ENCODE data around the gene TFCP2.
"Not testable (repeated sequence)": the region's sequence is repeated elsewhere in the genome, so short reads cannot be mapped to it uniquely, and the experiment has no call there.

The TFCP2 gene

GRCh38 chr12:51086933-51087332 is 86.0 kb downstream of the TFCP2 start:
- Mint-ChIP-seq H3K36me3 (no peaks in the 10 kb centered on the region), H3K27ac (no peak overlapping the region), H3K9me3 (ENCODE audit: low read depth) (no peaks in the 10 kb centered on the region), H3K27me3 (no peaks in the 10 kb centered on the region), H3K4me3 (no peak overlapping the region), H3K4me1 (ENCODE audit: low read depth) (peaks cover 20% of the 10 kb centered on the region)

- H3K27me3 Mint-ChIP-seq, result no peaks in the 10 kb centered on the region
- no peak overlapping the region for H3K4me3 Mint-ChIP-seq
These were observed 87.2 kb downstream of the TFCP2 start for GRCh38 chr12:51085757-51086156.

GRCh38 chr12:51083126-51083833 is 89.7 kb downstream of the TFCP2 start, which contains the start of gene CSRNP2:
Gene CSRNP2 (minus strand): TSS chr12:51083596. CDS start chr12:51076561, 7,035 bp downstream.
- Mint-ChIP-seq H3K36me3 (no peaks in the 10 kb centered on the region), H3K27me3 (no peaks in the 10 kb centered on the region), H3K4me3 (peak within 1 kb of the TSS; percentile 97), H3K27ac (peak within 1 kb of the TSS; percentile 93), H3K9me3 (ENCODE audit: low read depth) (no peaks in the 10 kb centered on the region), H3K4me1 (ENCODE audit: low read depth) (peaks cover 42% of the 10 kb centered on the region)

More at GRCh38 chr12:51085757-51086156, 87.2 kb downstream of the TFCP2 start:
- no peaks in the 10 kb centered on the region for H3K9me3 Mint-ChIP-seq (ENCODE audit: low read depth)
- peaks cover 29% of the 10 kb centered on the region for H3K4me1 Mint-ChIP-seq (ENCODE audit: low read depth)
- no peaks in the 10 kb centered on the region for H3K36me3 Mint-ChIP-seq
- H3K27ac Mint-ChIP-seq, result no peak overlapping the region

- Mint-ChIP-seq H3K4me3 (peak overlapping the region; percentile 97), H3K9me3 (ENCODE audit: low read depth) (no peaks in the 10 kb centered on the region), H3K36me3 (no peaks in the 10 kb centered on the region), H3K27me3 (no peaks in the 10 kb centered on the region), H3K27ac (peak overlapping the region; percentile 93), H3K4me1 (ENCODE audit: low read depth) (peaks cover 43% of the 10 kb centered on the region)
These were observed 90.3 kb downstream of the TFCP2 start for GRCh38 chr12:51082561-51083125.

- Mint-ChIP-seq H3K9me3 (ENCODE audit: low read depth) (no peaks in the 10 kb centered on the region), H3K27ac (no peak overlapping the region), H3K4me1 (ENCODE audit: low read depth) (peaks cover 49% of the 10 kb centered on the region), H3K27me3 (no peaks in the 10 kb centered on the region), H3K4me3 (peak overlapping the region; percentile 97), H3K36me3 (no peaks in the 10 kb centered on the region)
These were observed 91.5 kb downstream of the TFCP2 start for GRCh38 chr12:51081421-51081820.

DNA sequence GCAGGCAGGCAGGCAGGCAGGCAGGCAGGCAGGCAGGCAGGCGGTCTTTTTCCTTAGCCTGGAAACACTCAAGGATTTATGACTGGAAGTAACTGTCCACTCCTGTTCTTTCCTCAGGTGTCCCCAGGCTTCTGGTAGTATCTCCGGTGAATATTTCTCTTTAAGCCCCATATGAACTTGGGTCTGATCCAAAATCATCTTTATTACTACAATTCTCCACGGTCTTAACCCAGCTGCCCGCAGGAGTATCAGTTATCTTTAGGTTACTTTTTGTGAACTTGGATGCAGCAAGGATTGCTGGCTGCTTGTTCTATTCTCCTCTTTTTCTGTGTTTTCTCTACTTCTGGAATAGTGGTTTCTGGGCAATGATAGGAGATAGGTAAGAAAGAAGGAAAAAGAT is 92.8 kb downstream of the TFCP2 start:
- H3K36me3 Mint-ChIP-seq, result no peaks in the 10 kb centered on the region
- H3K27ac Mint-ChIP-seq, result no peak overlapping the region
- no peak overlapping the region for H3K4me3 Mint-ChIP-seq
- H3K9me3 Mint-ChIP-seq (ENCODE audit: low read depth), result no peaks in the 10 kb centered on the region
- no peaks in the 10 kb centered on the region for H3K27me3 Mint-ChIP-seq
- peaks cover 54% of the 10 kb centered on the region for H3K4me1 Mint-ChIP-seq (ENCODE audit: low read depth)

GRCh38 chr12:51078866-51079265 is 94.1 kb downstream of the TFCP2 start:
- H3K4me3 Mint-ChIP-seq; H3K9me3 Mint-ChIP-seq (ENCODE audit: low read depth); H3K36me3 Mint-ChIP-seq; H3K27me3 Mint-ChIP-seq; H3K27ac Mint-ChIP-seq: not testable (repeated sequence)
- peaks cover 54% of the 10 kb centered on the region for H3K4me1 Mint-ChIP-seq (ENCODE audit: low read depth)

GRCh38 chr12:51078346-51078745 is 94.6 kb downstream of the TFCP2 start:
- not testable (repeated sequence) for H3K36me3 Mint-ChIP-seq; H3K9me3 Mint-ChIP-seq (ENCODE audit: low read depth); H3K27me3 Mint-ChIP-seq; H3K4me3 Mint-ChIP-seq; H3K27ac Mint-ChIP-seq
- H3K4me1 Mint-ChIP-seq (ENCODE audit: low read depth), result peaks cover 51% of the 10 kb centered on the region

DNA sequence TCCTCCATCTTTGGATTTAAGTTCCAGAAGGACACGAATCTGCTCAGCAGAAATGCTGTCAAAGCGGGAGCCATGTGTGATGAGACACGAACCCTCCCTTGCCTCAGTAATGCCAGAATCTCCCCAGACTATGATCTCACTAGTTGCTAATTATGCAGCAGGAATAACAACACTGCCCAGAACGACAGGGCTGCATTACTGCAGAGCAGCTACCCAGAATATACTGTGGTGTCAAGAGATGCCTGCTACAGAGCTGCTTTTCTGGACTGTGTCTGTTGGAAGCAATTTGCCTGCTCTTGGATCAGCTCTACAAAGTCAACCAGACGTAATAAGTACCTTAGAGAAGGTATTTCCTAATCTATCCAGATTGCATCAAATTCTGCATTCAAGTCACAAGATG is 95.0 kb downstream of the TFCP2 start:
- peaks cover 3% of the 10 kb centered on the region for H3K36me3 Mint-ChIP-seq
- H3K4me1 Mint-ChIP-seq (ENCODE audit: low read depth), result peaks cover 50% of the 10 kb centered on the region
- no peak overlapping the region for H3K4me3 Mint-ChIP-seq
- no peaks in the 10 kb centered on the region for H3K27me3 Mint-ChIP-seq
- H3K27ac Mint-ChIP-seq, result no peak overlapping the region
- no peaks in the 10 kb centered on the region for H3K9me3 Mint-ChIP-seq (ENCODE audit: low read depth)

DNA sequence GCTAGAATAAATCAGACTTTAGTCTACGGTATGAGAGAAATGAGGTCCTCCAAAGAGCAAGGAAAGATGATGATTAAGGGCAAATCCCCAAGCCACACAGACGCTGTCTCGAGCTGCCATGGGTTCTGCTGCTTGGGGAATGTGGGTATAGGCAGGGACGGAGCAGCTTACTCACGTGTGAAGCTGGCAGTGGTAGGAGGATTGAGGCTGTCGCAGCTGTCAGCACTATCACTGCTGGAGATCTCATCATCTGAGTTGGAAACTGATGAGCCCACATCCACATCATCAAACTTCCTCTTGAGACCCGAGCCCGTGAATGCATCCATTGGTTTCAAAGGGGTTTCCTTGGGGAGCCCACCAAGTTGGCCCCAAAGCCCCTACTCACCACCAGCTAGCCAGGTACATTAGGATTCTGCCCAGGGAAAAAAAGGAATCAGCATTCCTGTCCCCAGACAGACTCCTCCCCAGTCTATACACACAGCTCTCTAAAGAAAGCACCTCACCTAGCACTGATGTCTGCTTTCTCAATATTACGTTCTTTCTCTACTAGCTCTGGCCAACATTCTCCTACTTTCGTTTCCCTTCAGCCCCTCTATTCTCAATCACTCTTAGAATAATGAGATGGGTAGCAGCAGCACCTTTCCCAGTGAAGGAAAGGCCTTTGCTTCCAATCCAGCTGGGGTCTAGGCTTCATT is 96.6 kb downstream of the TFCP2 start:
- H3K4me1 Mint-ChIP-seq (ENCODE audit: low read depth), result peaks cover 35% of the 10 kb centered on the region
- H3K36me3 Mint-ChIP-seq, result peaks cover 6% of the 10 kb centered on the region
- peak overlapping the region; percentile 42 for H3K27ac Mint-ChIP-seq
- H3K9me3 Mint-ChIP-seq (ENCODE audit: low read depth), result no peaks in the 10 kb centered on the region
- no peak overlapping the region for H3K4me3 Mint-ChIP-seq
- H3K27me3 Mint-ChIP-seq, result no peaks in the 10 kb centered on the region

DNA sequence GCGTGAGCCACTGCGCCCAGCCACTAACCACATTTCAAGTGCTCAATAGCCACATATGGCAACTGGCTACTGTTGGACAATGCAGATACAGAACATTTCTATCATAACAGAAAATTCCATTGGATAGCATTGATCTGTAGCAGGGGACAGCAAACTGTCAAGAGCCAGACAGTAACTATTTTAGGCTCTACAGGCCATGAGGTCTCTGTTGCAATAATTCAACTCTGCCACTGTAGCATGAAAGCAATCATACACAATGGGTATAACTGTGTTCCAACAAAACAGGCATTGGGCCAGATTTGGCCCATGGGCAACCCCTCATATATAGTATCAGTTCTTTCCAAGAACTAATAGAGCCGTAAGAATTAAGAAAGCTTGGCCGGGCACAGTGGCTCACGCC is 97.5 kb downstream of the TFCP2 start:
- peaks cover 28% of the 10 kb centered on the region for H3K4me1 Mint-ChIP-seq (ENCODE audit: low read depth)
- H3K27me3 Mint-ChIP-seq, result no peaks in the 10 kb centered on the region
- no peaks in the 10 kb centered on the region for H3K9me3 Mint-ChIP-seq (ENCODE audit: low read depth)
- peaks cover 6% of the 10 kb centered on the region for H3K36me3 Mint-ChIP-seq
- no peak overlapping the region for H3K27ac Mint-ChIP-seq
- H3K4me3 Mint-ChIP-seq, result no peak overlapping the region

DNA sequence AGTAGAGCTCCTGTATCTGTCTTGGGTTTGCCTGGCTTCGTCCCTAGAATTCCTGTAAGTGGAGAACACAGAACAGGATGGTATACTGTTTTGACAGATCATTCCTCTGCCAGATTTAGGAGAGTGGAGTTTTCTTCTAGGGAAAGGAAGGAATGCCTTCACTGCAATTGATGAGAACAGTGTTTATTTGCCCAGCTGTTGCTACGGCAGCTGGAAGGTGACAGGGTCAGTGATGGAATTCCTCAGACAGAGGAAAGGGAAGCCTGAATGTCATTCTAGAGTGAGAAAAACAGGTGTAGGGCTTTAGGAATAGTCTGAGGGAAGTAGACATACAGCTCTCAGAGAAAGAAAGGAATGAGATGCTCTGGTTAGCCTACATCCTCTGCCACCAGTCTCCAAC is 101.3 kb downstream of the TFCP2 start:
- Mint-ChIP-seq H3K27me3 (no peaks in the 10 kb centered on the region), H3K36me3 (peaks cover 6% of the 10 kb centered on the region), H3K4me1 (ENCODE audit: low read depth) (peaks cover 8% of the 10 kb centered on the region), H3K4me3 (no peak overlapping the region), H3K9me3 (ENCODE audit: low read depth) (no peaks in the 10 kb centered on the region), H3K27ac (no peak overlapping the region)

DNA sequence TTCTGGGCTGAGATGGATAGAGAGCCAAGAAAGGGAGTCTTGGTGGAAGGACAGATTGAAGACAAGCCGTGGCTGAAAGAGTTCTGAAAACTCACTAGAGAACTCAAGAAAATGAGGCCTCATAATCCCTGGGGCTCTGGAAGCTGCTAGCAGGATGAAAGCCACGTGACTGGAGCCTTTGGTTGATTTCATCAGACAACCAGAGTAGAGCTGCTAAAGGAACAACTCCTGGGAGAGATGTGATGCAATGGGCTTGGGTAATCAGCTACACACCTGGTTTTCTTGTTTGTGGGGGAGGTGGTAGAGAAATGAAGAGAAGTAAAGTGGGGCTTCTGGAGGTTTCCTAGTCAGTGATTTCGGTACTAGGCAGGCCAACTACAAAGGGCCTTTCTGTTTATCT is 102.9 kb downstream of the TFCP2 start:
- peaks cover 6% of the 10 kb centered on the region for H3K36me3 Mint-ChIP-seq
- no peaks in the 10 kb centered on the region for H3K4me1 Mint-ChIP-seq (ENCODE audit: low read depth)
- H3K4me3 Mint-ChIP-seq, result no peak overlapping the region
- H3K27ac Mint-ChIP-seq, result no peak overlapping the region
- no peaks in the 10 kb centered on the region for H3K27me3 Mint-ChIP-seq
- H3K9me3 Mint-ChIP-seq (ENCODE audit: low read depth), result no peaks in the 10 kb centered on the region

GRCh38 chr12:51067771-51068170 is 105.2 kb downstream of the TFCP2 start:
- Mint-ChIP-seq H3K36me3 (peaks cover 3% of the 10 kb centered on the region), H3K27me3 (no peaks in the 10 kb centered on the region), H3K9me3 (ENCODE audit: low read depth) (no peaks in the 10 kb centered on the region), H3K4me3 (no peak overlapping the region), H3K4me1 (ENCODE audit: low read depth) (no peaks in the 10 kb centered on the region), H3K27ac (no peak overlapping the region)

DNA sequence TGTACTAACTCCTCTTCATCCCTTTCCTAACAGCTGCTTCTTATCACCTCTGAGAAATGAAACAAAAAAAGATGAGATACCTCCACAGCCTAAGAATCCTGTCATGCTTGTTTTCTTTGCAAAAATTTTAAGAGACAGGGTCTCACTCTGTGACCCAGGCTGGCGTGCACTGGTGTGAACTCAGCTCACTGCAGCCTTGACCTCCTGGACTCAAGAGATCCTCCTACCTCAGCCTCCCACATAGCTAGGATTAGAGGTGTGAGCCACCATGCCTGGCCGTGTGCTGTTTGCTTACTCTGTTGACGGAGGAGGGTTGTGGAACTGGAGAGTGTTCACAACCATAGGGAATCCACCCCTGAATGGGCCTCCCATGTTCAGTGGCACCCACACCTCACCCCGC is 105.7 kb downstream of the TFCP2 start:
- no peak overlapping the region for H3K4me3 Mint-ChIP-seq
- peaks cover 3% of the 10 kb centered on the region for H3K36me3 Mint-ChIP-seq
- H3K9me3 Mint-ChIP-seq (ENCODE audit: low read depth), result no peaks in the 10 kb centered on the region
- no peak overlapping the region for H3K27ac Mint-ChIP-seq
- H3K27me3 Mint-ChIP-seq, result no peaks in the 10 kb centered on the region
- no peaks in the 10 kb centered on the region for H3K4me1 Mint-ChIP-seq (ENCODE audit: low read depth)
